Measurements from ENCODE around the gene NTHL1.

Gene NTHL1

DNA sequence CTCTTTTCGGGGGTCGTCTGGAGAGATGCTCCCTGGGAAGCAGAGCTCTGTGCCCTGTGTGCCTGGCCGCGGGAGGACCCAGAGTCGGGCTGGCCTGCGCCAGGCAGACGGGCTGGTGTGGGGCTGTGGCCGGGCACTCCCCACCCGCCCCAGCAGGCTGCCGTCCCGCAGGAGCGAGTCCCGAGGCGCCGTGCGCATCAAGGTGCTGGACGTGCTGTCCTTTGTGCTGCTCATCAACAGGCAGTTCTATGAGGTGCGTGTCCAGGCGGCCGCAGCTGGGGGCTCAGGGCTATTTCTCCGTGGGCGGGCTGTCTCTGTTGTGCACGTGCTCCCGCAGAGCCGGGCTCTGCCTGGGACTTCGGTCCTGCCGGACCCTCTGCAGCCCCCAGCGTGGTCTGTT, 15.2 kb upstream of the NTHL1 start:
- H3K4me3 ChIP-seq (ENCODE audit: low read length), result no peak overlapping the region
- TF ChIP-seq ZNF274 (IDR thresholded peaks at IDR 0.05; ENCODE audit: low read depth, low read length), result no peak

DNA sequence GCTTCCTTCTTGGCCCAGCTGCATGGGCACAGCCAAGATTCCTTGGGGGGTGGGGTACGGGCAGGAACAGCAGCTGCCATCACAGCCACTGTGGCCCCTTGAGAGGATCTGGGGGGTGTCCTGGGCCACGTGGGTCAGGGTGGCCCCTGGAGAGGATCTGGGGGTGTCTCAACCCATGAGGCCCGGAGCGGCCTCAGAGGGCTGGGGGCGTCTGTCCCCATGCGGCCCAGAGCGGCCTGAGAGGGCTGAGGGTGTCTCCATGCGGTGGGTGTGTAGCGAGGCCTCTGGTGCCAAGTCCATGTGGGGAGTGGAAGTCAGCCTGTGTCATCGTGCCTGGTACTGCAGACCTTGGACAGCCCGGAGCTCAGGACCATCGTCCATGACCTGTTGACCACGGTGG, 13.9 kb upstream of the NTHL1 start:
- no peak overlapping the region for H3K4me3 ChIP-seq (ENCODE audit: low read length)
- TF ChIP-seq ZNF274 (IDR thresholded peaks at IDR 0.05; ENCODE audit: low read depth, low read length), result no peak

DNA sequence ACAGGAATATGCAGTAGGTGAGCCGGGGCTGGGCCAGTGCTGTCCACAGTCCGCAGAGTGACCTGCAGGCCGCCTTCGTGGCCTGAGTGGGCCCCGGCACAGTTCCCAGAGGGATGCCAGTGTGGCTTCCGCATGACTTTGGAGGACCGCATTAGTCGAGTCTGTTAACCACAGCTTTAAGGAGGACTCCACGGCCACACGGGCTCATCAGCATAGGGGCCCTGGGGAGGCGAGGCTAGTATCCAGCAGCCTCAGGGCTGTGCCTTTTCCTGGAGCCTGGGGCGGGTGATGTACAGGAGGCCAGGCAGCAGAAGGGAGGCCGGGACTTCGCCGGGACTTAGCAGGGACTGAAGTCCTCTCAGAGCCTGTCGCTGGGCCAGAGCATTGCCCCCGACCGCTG, 13.4 kb upstream of the NTHL1 start:
- no peak for TF ChIP-seq ZNF274 (IDR thresholded peaks at IDR 0.05; ENCODE audit: low read depth, low read length)
- H3K4me3 ChIP-seq (ENCODE audit: low read length), result no peak overlapping the region

DNA sequence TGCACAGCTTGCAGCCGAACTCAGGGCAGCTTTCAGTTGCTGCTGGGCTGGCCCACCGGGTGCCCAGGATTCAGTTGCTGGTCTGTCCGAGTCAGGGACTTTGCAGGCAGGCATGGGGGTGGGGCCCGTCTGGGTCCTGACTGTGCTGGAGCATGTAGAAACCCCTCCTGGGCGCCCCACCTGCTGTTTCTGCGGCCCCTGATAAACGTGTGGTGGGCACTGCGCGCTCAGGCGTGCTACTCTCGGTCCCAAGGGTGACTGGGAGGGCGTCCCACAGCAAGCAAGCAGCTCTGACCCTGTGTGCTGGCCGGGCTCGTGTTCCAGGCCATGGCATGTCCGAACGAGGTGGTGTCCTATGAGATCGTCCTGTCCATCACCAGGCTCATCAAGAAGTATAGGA, 12.7 kb upstream of the NTHL1 start:
- TF ChIP-seq ZNF274 (IDR thresholded peaks at IDR 0.05; ENCODE audit: low read depth, low read length), result no peak
- no peak overlapping the region for H3K4me3 ChIP-seq (ENCODE audit: low read length)

DNA sequence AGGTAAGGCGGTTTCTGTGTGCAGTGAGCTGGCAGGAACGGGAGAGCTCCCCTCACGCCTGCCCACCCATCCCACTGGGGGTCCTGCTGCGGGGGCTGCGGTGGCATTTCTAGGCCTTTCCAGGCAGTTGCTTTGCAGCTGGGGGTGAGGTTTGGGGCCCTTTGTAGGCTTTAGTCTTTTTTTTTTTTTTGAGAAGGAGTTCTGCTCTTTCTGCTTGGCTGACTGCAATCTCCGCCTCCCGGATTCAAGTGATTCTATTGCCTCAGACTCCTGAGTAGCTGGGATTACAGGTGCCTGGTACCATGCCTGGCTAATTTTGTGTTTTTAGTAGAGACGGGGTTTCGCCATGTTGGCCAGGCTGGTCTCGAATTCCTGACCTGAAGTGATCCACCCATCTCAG, 11.2 kb upstream of the NTHL1 start:
- no peak for TF ChIP-seq ZNF274 (IDR thresholded peaks at IDR 0.05; ENCODE audit: low read depth, low read length)
- H3K4me3 ChIP-seq (ENCODE audit: low read length), result no peak overlapping the region

DNA sequence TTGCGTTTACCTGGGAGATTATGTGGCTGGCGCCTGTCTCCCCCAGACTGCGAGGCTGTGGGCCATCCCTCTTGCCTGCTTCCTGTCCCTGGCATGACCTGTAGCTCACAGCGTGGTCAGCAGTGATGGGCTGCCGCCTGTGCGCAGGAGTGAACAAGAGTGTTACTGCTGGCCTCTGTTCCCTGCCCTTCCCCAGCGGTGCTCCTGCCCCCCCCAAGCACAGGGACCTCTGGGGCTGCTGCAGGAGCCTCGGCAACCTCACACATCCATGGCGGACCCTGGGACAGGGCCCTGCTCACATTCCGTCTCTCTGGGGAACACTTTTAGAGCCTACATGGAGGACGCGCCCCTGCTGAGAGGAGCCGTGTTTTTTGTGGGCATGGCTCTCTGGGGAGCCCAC, 10.8 kb upstream of the NTHL1 start:
- TF ChIP-seq ZNF274 (IDR thresholded peaks at IDR 0.05; ENCODE audit: low read depth, low read length), result no peak
- H3K4me3 ChIP-seq (ENCODE audit: low read length), result no peak overlapping the region

DNA sequence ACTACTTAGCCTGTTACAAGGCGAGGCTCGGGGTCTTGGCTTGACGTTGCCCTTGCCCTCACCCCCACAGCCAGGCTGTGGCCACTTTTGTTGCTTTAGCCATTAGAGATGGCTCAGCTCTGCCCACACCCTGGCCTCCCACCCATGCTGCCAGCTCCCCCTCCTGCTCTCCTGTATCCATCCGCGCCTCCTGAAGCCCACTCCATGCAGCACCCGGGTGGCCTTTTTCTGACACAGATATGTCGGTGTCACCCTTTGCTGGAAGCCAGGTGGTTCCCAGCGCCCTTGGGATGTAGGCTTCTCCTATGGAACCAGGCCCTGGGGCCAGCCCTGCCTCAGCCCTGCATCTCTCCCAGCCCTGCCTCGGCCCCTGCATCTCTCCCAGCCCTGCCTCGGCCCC, 9.8 kb upstream of the NTHL1 start:
- no peak overlapping the region for H3K4me3 ChIP-seq (ENCODE audit: low read length)
- TF ChIP-seq ZNF274 (IDR thresholded peaks at IDR 0.05; ENCODE audit: low read depth, low read length), result no peak

DNA sequence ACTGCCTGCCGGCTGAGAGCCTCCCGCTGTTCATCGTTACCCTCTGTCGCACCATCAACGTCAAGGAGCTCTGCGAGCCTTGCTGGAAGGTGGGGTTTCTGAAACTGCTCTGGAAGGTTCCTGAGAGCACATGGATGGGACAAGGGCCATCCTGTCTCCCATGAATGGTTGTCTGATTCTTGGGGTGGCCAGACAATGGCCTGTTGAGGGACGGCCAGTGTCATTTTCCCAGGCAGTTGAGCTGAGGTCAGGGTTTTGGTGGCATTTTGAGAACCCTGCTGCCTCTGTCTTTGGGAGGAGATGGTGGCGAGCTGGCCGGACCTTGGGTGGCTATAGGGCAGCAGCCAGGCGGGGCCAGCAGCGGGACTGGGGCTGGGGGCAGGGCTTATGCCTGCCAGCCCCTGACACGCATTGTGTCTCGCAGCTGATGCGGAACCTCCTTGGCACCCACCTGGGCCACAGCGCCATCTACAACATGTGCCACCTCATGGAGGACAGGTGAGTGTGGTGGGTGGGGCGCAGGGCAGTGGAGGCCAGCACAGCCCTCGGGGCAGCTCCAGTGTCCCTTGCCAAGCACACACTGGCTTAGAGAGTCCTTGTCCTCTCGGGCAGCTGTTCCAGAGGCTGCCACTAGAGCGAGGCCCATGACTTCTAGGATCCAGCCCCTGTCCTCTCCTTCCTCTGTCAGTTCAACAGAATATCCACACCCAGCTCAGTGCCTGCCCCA, 9.2 kb upstream of the NTHL1 start:
- H3K4me3 ChIP-seq (ENCODE audit: low read length), result no peak overlapping the region
- TF ChIP-seq ZNF274 (IDR thresholded peaks at IDR 0.05; ENCODE audit: low read depth, low read length), result no peak

DNA sequence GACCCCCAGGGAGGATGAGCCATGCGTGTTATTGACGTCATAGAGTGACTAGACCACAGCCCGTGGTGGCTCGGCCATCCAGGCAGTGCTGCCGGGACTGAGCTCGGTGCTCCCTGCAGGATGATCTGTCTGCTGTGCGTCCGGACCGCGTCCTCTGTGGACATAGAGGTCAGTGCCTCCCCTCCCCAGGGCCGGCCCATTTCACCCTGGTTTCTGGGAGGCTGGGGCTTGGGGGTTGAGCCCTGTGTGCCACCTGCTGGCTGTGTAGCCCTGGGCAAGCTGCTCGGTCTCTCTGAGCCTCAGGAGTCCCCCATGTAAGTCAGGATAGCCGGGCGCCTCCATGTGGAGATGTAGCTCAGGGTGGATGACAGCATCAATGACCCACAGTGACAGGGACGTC, 8.4 kb upstream of the NTHL1 start:
- no peak for TF ChIP-seq ZNF274 (IDR thresholded peaks at IDR 0.05; ENCODE audit: low read depth, low read length)
- no peak overlapping the region for H3K4me3 ChIP-seq (ENCODE audit: low read length)

DNA sequence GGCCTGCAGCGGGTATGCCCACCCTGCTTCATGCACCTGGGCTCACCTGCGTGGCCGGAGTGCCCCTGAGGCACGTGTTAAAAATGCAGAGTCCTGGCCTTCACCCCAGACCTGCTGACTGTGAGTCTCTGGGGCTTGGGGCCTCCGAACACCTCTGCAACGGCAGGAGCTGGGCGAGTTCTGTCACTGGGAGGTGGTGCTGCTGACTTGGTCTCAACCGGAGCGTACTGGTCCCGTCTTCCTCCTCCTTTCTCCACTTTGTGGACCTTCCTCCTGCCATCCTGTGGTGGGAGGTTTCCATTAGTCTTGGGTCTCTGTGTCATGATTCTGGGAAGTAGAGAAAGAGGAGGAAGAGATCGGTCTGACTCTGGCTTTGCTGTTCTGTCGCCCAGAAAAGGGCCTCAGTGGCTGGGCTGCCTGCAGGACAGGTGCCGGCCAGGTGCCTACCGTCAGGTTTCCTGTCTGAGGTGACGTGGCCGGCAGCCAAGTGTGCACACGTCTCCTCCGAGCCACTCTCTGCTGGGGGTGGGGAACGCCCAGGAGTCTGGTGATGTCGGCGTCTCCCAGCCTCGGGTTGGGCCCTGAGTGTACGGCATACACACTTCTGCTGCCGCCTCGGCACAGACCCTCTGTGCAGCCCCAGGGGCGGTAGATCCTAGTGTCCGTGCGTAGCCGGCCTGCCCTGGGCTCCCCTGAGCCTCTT, 7.1 kb upstream of the NTHL1 start:
- TF ChIP-seq ZNF274 (IDR thresholded peaks at IDR 0.05; ENCODE audit: low read depth, low read length), result no peak
- H3K4me3 ChIP-seq (ENCODE audit: low read length), result no peak overlapping the region

DNA sequence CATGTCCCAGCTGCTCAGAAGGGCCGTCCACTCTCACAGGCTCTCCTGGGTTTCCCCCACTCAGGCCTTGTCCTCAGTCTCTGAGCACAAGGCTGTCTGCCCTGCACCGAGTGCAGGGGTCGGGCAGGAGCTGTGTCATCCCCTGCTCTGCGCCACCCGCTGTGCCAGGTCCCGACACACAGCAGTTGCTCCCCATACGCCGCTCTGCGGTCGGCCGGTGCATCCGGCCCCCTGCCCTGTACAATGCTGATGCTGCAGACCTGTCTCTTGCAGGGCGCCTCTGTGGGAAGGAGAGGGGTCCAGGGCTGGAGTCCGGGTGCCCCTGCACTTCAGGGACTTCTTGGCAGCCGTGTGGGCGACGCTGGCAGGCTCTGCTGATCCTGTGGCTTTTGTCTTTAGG, 6.3 kb upstream of the NTHL1 start:
- H3K4me3 ChIP-seq (ENCODE audit: low read length), result no peak overlapping the region
- TF ChIP-seq ZNF274 (IDR thresholded peaks at IDR 0.05; ENCODE audit: low read depth, low read length), result no peak

DNA sequence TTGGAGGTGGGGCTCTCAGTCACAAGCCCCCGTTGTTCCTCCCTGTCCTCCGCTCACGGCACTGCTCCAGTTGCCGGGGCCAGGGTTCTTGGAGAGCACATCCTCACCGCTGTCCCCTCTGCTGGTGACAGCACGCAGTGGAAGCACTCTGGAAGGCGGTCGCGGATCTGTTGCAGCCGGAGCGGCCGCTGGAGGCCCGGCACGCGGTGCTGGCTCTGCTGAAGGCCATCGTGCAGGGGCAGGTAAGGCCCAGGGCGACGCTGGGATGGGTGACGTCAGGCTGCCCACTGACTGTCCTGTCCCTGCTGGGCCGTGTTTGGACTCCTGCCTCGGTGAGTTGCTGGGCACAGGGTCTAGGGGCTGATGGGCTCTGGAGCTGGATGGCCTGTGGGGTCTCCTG, 5.6 kb upstream of the NTHL1 start:
- no peak for TF ChIP-seq ZNF274 (IDR thresholded peaks at IDR 0.05; ENCODE audit: low read depth, low read length)
- H3K4me3 ChIP-seq (ENCODE audit: low read length), result no peak overlapping the region

DNA sequence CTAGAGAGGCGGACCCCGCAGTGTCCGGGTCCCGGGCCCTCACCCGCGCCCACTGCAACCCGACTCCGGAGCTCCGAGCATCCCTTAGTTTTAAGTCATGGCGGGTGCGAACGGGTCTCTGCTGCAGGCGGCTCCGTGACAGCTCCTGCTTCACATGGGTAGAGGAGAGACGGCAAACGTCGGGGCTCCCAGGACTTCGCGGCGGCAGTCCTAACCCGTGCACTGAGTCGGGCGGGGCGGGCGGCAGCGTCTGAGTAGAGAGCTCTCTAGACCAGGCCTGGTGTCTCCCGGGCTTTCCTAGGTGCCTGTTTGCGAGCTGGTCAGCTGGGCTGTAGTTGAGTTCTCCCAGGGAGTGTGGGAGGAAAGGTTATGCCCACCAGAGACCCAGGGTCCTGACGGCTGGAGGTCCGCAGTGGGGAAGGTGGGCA, 496 bp upstream of the NTHL1 start:
- TF ChIP-seq ZNF274 (IDR thresholded peaks at IDR 0.05; ENCODE audit: low read depth, low read length), result no peak
- peak overlapping the region; percentile 86 for H3K4me3 ChIP-seq (ENCODE audit: low read length)

DNA sequence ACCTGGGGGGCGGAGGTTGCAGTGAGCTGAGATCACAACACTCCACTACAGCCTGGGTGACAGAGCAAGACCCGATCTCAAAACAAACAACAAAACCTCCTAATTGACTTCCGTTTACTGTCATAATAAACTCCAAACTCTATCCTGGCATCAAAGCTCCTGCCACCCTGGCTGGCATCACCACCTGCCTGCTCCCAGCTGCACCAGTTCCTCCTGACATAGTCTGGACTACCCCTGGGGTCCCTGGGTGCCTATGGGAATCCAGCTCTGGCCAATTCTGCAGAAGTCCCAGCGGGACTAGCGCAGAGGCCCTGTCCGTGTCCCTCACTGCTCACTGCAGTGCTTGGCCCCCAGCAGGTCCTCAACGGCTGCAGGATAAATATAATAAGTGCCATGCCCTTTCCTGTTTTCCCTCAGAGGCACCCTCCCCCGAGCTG, 723 bp downstream of the NTHL1 start:
- H3K4me3 ChIP-seq (ENCODE audit: low read length), result peak overlapping the region; percentile 86
- no peak for TF ChIP-seq ZNF274 (IDR thresholded peaks at IDR 0.05; ENCODE audit: low read depth, low read length)

Data from GM08714 (cell line).